OCI-LY1 (cell line): ENCODE data around the gene SLC22A23.

ENCODE experiments used
- H2AFZ ChIP-seq: fragments of 200-600 bp; sonication (generic), shearing (Covaris generic); 2 replicates; pipeline ENCODE4 v1.6.0; 2014; ENCODE audit warnings: antibody characterized with exemption, mild to moderate bottlenecking, low read length
- H3F3A ChIP-seq: fragments of 200-600 bp; sonication (generic), shearing (Covaris generic); 2 replicates; pipeline ENCODE4 v1.6.0; 2014; ENCODE audit warnings: mild to moderate bottlenecking, antibody characterized with exemption, low read length, moderate library complexity; ENCODE audit not compliant: insufficient read depth
- H3K27ac ChIP-seq: fragments of 200-600 bp; sonication (generic); 2 replicates; pipeline ENCODE4 v1.5.1; 2014; ENCODE audit warnings: low read length, mixed run types, mild to moderate bottlenecking, low read depth; ENCODE audit not compliant: poor library complexity, severe bottlenecking
- H3K27me3 ChIP-seq: fragments of 200-600 bp; sonication (generic); 2 replicates; pipeline ENCODE4 v1.6.0; 2014; ENCODE audit warnings: antibody characterized with exemption, mild to moderate bottlenecking, low read length, moderate library complexity; ENCODE audit not compliant: insufficient read depth
- H3K36me3 ChIP-seq: fragments of 200-600 bp; sonication (generic); 2 replicates; pipeline ENCODE4 v1.6.1; 2014; ENCODE audit warnings: mild to moderate bottlenecking, antibody characterized with exemption, low read length, moderate library complexity, mixed read lengths; ENCODE audit not compliant: insufficient read depth
- H3K4me1 ChIP-seq: fragments of 200-600 bp; sonication (generic); 2 replicates; pipeline ENCODE4 v1.5.1; 2014; ENCODE audit warnings: mild to moderate bottlenecking, low read length, moderate library complexity; ENCODE audit not compliant: insufficient read depth, severe bottlenecking
- H3K4me2 ChIP-seq: fragments of 200-600 bp; sonication (generic), shearing (Covaris generic); 2 replicates; pipeline ENCODE4 v1.6.1; 2014; ENCODE audit warnings: low read length
- H3K4me3 ChIP-seq: fragments of 200-600 bp; sonication (generic); 2 replicates; pipeline ENCODE4 v1.5.1; 2014; ENCODE audit warnings: low read length, low read depth, mild to moderate bottlenecking, mixed read lengths; ENCODE audit not compliant: poor library complexity, severe bottlenecking
- H3K79me2 ChIP-seq: fragments of 200-600 bp; shearing (Covaris generic); 2 replicates; pipeline ENCODE4 v1.6.1; 2016; ENCODE audit warnings: mixed run types, low read length, mixed read lengths; ENCODE audit not compliant: insufficient read depth
- H3K9ac ChIP-seq: fragments of 200-600 bp; sonication (generic), shearing (Covaris generic); 2 replicates; pipeline ENCODE4 v1.6.1; 2014; ENCODE audit warnings: mild to moderate bottlenecking, low read length, mixed read lengths
- H3K9me2 ChIP-seq: fragments of 200-600 bp; sonication (generic), shearing (Covaris generic); 2 replicates; pipeline ENCODE4 v1.6.1; 2014; ENCODE audit warnings: low read depth, mild to moderate bottlenecking, low read length, mixed read lengths
- H3K9me3 ChIP-seq: fragments of 200-600 bp; shearing (Covaris generic); 2 replicates; pipeline ENCODE4 v1.6.1; 2014; ENCODE audit warnings: low read length, mixed read lengths
- H4K20me1 ChIP-seq: fragments of 200-600 bp; sonication (generic), shearing (Covaris generic); 2 replicates; pipeline ENCODE4 v1.6.0; 2016; ENCODE audit warnings: mild to moderate bottlenecking, low read length; ENCODE audit not compliant: insufficient read depth
- CTCF ChIP-seq: fragments of 200-600 bp; sonication (generic), shearing (Covaris generic); IDR thresholded peaks from 2 replicates; pipeline ENCODE4 v1.5.1; 2017; ENCODE audit warnings: mild to moderate bottlenecking, antibody characterized with exemption, low read length, moderate library complexity, mixed read lengths
- EZH2 ChIP-seq: fragments of 200-600 bp; sonication (generic), shearing (Covaris generic); IDR thresholded peaks from 2 replicates; pipeline ENCODE4 v1.8.0; 2017; ENCODE audit warnings: borderline replicate concordance, mixed run types, mild to moderate bottlenecking, antibody characterized with exemption, low read length, moderate library complexity, mixed read lengths

SLC22A23 gene

GRCh38 chr6:3285049-3285639, 171.7 kb downstream of the SLC22A23 start:
- Histone ChIP-seq H3K4me1 (peaks cover 13% of the 10 kb centered on the region), H3K4me3 (no peak overlapping the region), H4K20me1 (no peaks in the 10 kb centered on the region), H3K9ac (no peak overlapping the region), H3K79me2 (no peaks in the 10 kb centered on the region), H3K36me3 (no peaks in the 10 kb centered on the region; the same call in 1 of the 2 replicates), H3K27me3 (no peaks in the 10 kb centered on the region), H3K27ac (no peak overlapping the region), H3K9me2 (no peaks in the 10 kb centered on the region), H3K9me3 (no peaks in the 10 kb centered on the region), H2AFZ (no peak overlapping the region), H3K4me2 (no peak overlapping the region), H3F3A (no peaks in the 10 kb centered on the region)
- no peak for TF ChIP-seq CTCF
- TF ChIP-seq EZH2, result no peak

GRCh38 chr6:3284436-3284876, 172.4 kb downstream of the SLC22A23 start:
- no peak overlapping the region for H2AFZ ChIP-seq
- H3K79me2 ChIP-seq, result no peaks in the 10 kb centered on the region
- H3K9me2 ChIP-seq, result no peaks in the 10 kb centered on the region
- no peaks in the 10 kb centered on the region; the same call in 1 of the 2 replicates for H3K36me3 ChIP-seq
- no peaks in the 10 kb centered on the region for H3K9me3 ChIP-seq
- no peaks in the 10 kb centered on the region for H4K20me1 ChIP-seq
- H3K4me2 ChIP-seq, result no peak overlapping the region
- H3K27me3 ChIP-seq, result no peaks in the 10 kb centered on the region
- H3K27ac ChIP-seq, result no peak overlapping the region
- no peak overlapping the region for H3K4me3 ChIP-seq
- H3K9ac ChIP-seq, result no peak overlapping the region
- no peak for TF ChIP-seq CTCF
- no peak for TF ChIP-seq EZH2
- peaks cover 6% of the 10 kb centered on the region for H3K4me1 ChIP-seq
- H3F3A ChIP-seq, result no peaks in the 10 kb centered on the region

- no peaks in the 10 kb centered on the region for H4K20me1 ChIP-seq
- no peak overlapping the region for H3K27ac ChIP-seq
- no peak overlapping the region for H3K4me2 ChIP-seq
- H3K36me3 ChIP-seq, result no peaks in the 10 kb centered on the region; the same call in 1 of the 2 replicates
- no peaks in the 10 kb centered on the region for H3K79me2 ChIP-seq
- H3K4me1 ChIP-seq, result no peaks in the 10 kb centered on the region
- H2AFZ ChIP-seq, result no peak overlapping the region
- no peak overlapping the region for H3K4me3 ChIP-seq
- H3F3A ChIP-seq, result no peaks in the 10 kb centered on the region
- no peaks in the 10 kb centered on the region for H3K9me2 ChIP-seq
- no peak for TF ChIP-seq EZH2
- TF ChIP-seq CTCF, result no peak
- no peaks in the 10 kb centered on the region for H3K27me3 ChIP-seq
- H3K9me3 ChIP-seq, result no peaks in the 10 kb centered on the region
- no peak overlapping the region for H3K9ac ChIP-seq
Measured at GRCh38 chr6:3283641-3284435, 173.0 kb downstream of the SLC22A23 start.
